B cell (primary cell): Measurements from ENCODE around the gene FAR1.

Experiments used
- CTCF ChIP-seq: fragments of 200-600 bp; IDR thresholded peaks from one replicate; pipeline ENCODE4 v1.8.0; 2022; ENCODE audit warnings: antibody characterized with exemption, mild to moderate bottlenecking
- EZH2 ChIP-seq: IDR thresholded peaks from 2 replicates; pipeline ENCODE4 v1.6.1; 2012; ENCODE audit warnings: borderline replicate concordance, low read depth, mild to moderate bottlenecking, moderate library complexity, low read length; ENCODE audit not compliant: insufficient read depth, poor library complexity, severe bottlenecking

- TF ChIP-seq CTCF (no peak), EZH2 (no peak)
These were observed 53.3 kb downstream of the FAR1 start for GRCh38 chr11:13721760-13722159.
